Esophagus squamous epithelium (tissue), 5 donors: Measurements from ENCODE around the gene ATXN2. TPM values are rescaled to one million over a fixed set of nuclear protein-coding genes. Genes with fewer than 3 reads are reported as not detected.

ENCODE experiments used
- DNase-seq: peaks from one replicate; lab custom pipeline; 2025; lab: John Stamatoyannopoulos, UW
- H3K27ac ChIP-seq, 4 donors: fragments of 200-600 bp; sonication (generic); one replicate each; pipeline ENCODE4 v1.5.1; 2016 to 2019; ENCODE audit warnings: mild to moderate bottlenecking in 1 of 4
- H3K27me3 ChIP-seq, 4 donors: fragments of 200-600 bp; sonication (generic); 1 replicate in 3 of 4; 2 replicates in 1 of 4; pipeline versions ENCODE4 v1.5.1 to v1.6.0; 2017 to 2021; ENCODE audit warnings: antibody characterized with exemption in 1 of 4
- H3K36me3 ChIP-seq, 3 donors: fragments of 200-600 bp; sonication (generic); one replicate each; pipeline ENCODE4 v1.5.1; 2016 to 2019
- H3K4me1 ChIP-seq, 3 donors: fragments of 200-600 bp; sonication (generic); one replicate each; pipeline ENCODE4 v1.5.1; 2017 to 2019
- H3K4me3 ChIP-seq, 4 donors: fragments of 200-600 bp; sonication (generic); 1 replicate in 3 of 4; 2 replicates in 1 of 4; pipeline ENCODE4 v1.5.1; 2016 to 2019; ENCODE audit warnings: mild to moderate bottlenecking in 2 of 4, moderate library complexity in 1 of 4
- H3K9me3 ChIP-seq, 3 donors: fragments of 200-600 bp; sonication (generic); one replicate each; pipeline ENCODE4 v1.5.1; 2016 to 2019
- POLR2A ChIP-seq, 4 donors: fragments of 450-650 bp; IDR thresholded peaks; one replicate each; pipeline ENCODE4 v1.6.1; 2017; ENCODE audit warnings: antibody characterized with exemption in 4 of 4, mild to moderate bottlenecking in 4 of 4, moderate library complexity in 3 of 4
- WGBS, 2 donors: methylation state at CpG; one replicate each; pipeline ENCODE4 v1.1.5; 2018; 5-methylcytosine and 5-hydroxymethylcytosine counted together
- intact Hi-C: fragments of 100-400 bp; cut with DNase I; formaldehyde crosslinking; loops from one replicate; pipeline ENCODE4 v1.15.0; 2022
- total RNA-seq, 4 donors: library from RNA; depleted of rRNA; stranded (reverse); fragments of >200 nt; gene quantifications; one replicate each; pipeline ENCODE4 v1.1.0, GENCODE V29; 2016
- TF ChIP-seq, protein P1 (sequence below), 6 experiments: fragments of 450-650 bp in 4 of 6; fragments of 200-600 bp in 2 of 6; sonication (generic) in 2 of 6; IDR thresholded peaks; one replicate each; pipeline ENCODE4 v1.5.1; 2016 to 2019; ENCODE audit warnings: antibody characterized with exemption in 6 of 6, mild to moderate bottlenecking in 4 of 6, moderate library complexity in 4 of 6
- donor health status: DM: yes; HTN: yes; CAD: no.

Gene ATXN2
- total RNA-seq, 4 donors from 2014 or later = 11.4 to 36.2 (median 25.4) TPM

DNA sequence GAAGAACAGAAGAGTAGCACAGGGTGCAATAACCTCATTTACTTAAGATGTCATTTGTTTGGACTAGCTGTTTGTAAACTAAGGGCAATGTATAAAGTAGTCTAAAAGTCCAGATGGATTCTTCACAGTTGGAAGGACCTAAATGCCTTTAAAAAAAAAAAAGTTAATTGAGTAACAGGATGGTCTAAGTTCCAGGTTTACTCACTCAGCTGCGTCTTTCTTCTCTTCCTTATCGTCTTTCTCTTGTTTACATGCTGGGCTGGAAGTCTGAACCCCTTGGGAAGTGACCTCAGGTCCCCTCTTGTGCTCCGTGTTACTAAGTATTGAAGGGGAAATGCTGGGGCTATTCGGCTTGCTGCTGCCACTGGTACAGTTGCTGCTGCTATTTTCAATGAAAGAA, 110.8 kb downstream of the ATXN2 start:
- DNase-seq = no peak
- Histone ChIP-seq H3K4me1 (peaks cover 0 to 7% (median 4%) of the 10 kb centered on the region in 3 donors), H3K9me3 (no peaks in the 10 kb centered on the region), H3K4me3 (no peak overlapping the region), H3K27me3 (no peaks in the 10 kb centered on the region), H3K27ac (no peak overlapping the region), H3K36me3 (peaks cover 8 to 97% (median 20%) of the 10 kb centered on the region in 3 donors)
- TF ChIP-seq POLR2A (IDR thresholded peaks at IDR 0.05) = no peak
- TF ChIP-seq, protein P1, sequence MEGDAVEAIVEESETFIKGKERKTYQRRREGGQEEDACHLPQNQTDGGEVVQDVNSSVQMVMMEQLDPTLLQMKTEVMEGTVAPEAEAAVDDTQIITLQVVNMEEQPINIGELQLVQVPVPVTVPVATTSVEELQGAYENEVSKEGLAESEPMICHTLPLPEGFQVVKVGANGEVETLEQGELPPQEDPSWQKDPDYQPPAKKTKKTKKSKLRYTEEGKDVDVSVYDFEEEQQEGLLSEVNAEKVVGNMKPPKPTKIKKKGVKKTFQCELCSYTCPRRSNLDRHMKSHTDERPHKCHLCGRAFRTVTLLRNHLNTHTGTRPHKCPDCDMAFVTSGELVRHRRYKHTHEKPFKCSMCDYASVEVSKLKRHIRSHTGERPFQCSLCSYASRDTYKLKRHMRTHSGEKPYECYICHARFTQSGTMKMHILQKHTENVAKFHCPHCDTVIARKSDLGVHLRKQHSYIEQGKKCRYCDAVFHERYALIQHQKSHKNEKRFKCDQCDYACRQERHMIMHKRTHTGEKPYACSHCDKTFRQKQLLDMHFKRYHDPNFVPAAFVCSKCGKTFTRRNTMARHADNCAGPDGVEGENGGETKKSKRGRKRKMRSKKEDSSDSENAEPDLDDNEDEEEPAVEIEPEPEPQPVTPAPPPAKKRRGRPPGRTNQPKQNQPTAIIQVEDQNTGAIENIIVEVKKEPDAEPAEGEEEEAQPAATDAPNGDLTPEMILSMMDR (IDR thresholded peaks at IDR 0.05) = no peak
- WGBS, 2 donors = 61 to 66% methylated on average over 4 of the region's 4 CpGs
- intact Hi-C loops = no loop called here

GRCh38 chr12:111482462-111482861, 116.7 kb downstream of the ATXN2 start:
- WGBS, 2 donors = 90 to 93% methylated on average over 2 of the region's 2 CpGs
- Histone ChIP-seq H3K4me3 (no peak overlapping the region), H3K27me3 (no peaks in the 10 kb centered on the region), H3K36me3 (peaks cover 8 to 100% (median 20%) of the 10 kb centered on the region in 3 donors), H3K9me3 (no peaks in the 10 kb centered on the region), H3K4me1 (no peaks in the 10 kb centered on the region), H3K27ac (no peak overlapping the region)
- TF ChIP-seq, protein P1 (IDR thresholded peaks at IDR 0.05) = no peak
- no peak for TF ChIP-seq POLR2A (IDR thresholded peaks at IDR 0.05)
- intact Hi-C loops = no loop called here
- no peak for DNase-seq

- DNase-seq = no peak
- H3K27ac ChIP-seq = no peak overlapping the region
- WGBS, 2 donors = 74% methylated on average over 2 of the region's 2 CpGs
- peaks cover 0 to 85% (median 0%) of the 10 kb centered on the region in 3 donors for H3K36me3 ChIP-seq
- TF ChIP-seq, protein P1 (IDR thresholded peaks at IDR 0.05) = no peak
- no peak for TF ChIP-seq POLR2A (IDR thresholded peaks at IDR 0.05)
- intact Hi-C loops = no loop called here
- H3K4me3 ChIP-seq = no peak overlapping the region
- no peaks in the 10 kb centered on the region for H3K27me3 ChIP-seq
- H3K4me1 ChIP-seq = peaks cover 0 to 11% (median 0%) of the 10 kb centered on the region in 3 donors
- H3K9me3 ChIP-seq = no peaks in the 10 kb centered on the region
These were observed 127.9 kb downstream of the ATXN2 start for GRCh38 chr12:111471236-111471635.

GRCh38 chr12:111469401-111469800, 129.7 kb downstream of the ATXN2 start:
- DNase-seq = no peak
- no peak overlapping the region for H3K4me3 ChIP-seq
- H3K9me3 ChIP-seq = no peaks in the 10 kb centered on the region
- intact Hi-C loops = no loop called here
- 55 to 74% methylated on average over 2 of the region's 2 CpGs for WGBS, 2 donors
- H3K4me1 ChIP-seq = peaks cover 0 to 11% (median 0%) of the 10 kb centered on the region in 3 donors
- H3K27me3 ChIP-seq = no peaks in the 10 kb centered on the region
- peaks cover 0 to 78% (median 0%) of the 10 kb centered on the region in 3 donors for H3K36me3 ChIP-seq
- TF ChIP-seq, protein P1 (IDR thresholded peaks at IDR 0.05) = no peak
- TF ChIP-seq POLR2A (IDR thresholded peaks at IDR 0.05) = no peak
- H3K27ac ChIP-seq = peak overlapping the region in 1 of 4 donors; percentile 63

- no peak for DNase-seq
- Histone ChIP-seq H3K27ac (peak overlapping the region in 3 of 4 donors; percentile 23 to 69 (median 63)), H3K4me3 (no peak overlapping the region), H3K4me1 (peaks cover 0 to 11% (median 0%) of the 10 kb centered on the region in 3 donors), H3K36me3 (peaks cover 0 to 77% (median 0%) of the 10 kb centered on the region in 3 donors), H3K27me3 (no peaks in the 10 kb centered on the region), H3K9me3 (no peaks in the 10 kb centered on the region)
- TF ChIP-seq, protein P1 (IDR thresholded peaks at IDR 0.05) = no peak
- TF ChIP-seq POLR2A (IDR thresholded peaks at IDR 0.05) = no peak
- WGBS, 2 donors = 58 to 61% methylated on average over 4 of the region's 4 CpGs
- intact Hi-C loops = no loop called here
These were observed 131.3 kb downstream of the ATXN2 start for GRCh38 chr12:111467857-111468241.
